SIG-M5 (cell line): ENCODE measurements around the gene TBCD.

Source experiments
- DNase-seq: peaks from one replicate; lab custom pipeline; 2025; lab: John Stamatoyannopoulos, UW

Gene TBCD

DNA sequence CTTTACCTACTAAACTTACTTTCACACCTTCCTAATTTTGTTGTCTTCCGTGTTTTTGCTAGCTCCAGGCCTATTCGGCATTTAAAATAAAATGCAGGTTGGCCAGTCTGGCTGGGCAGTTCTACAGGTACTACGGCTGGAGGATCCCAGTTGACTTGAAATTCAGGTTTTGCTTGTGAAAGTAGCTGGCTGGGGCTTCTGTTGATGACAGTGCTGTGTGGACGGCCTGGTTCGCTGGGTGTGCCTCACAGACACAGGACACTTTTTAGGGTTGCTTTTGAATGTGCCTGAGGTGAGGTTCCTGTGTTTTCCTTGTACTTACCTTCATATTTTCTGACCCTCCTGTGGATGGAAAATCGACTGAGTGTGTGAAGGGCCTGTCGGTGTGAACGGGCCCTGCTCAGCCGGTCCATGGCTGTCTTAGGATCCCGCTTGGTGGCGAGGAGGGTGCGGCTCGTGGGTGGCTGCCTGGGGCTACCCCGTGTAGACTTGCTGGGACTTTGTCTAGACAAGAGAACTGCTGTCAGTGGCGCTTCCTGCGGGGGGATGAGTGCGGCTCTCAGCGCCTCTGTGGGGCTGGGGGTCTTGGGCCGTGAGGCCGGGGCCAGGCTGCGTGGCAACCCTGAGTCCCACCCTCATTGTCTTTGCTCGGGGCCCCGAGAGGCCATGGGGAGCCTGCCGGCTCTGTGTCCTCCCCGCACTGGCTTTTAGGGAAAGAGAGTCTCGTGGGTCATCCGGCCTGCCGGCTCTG, 106.7 kb downstream of the TBCD start:
- no peak for DNase-seq

DNA sequence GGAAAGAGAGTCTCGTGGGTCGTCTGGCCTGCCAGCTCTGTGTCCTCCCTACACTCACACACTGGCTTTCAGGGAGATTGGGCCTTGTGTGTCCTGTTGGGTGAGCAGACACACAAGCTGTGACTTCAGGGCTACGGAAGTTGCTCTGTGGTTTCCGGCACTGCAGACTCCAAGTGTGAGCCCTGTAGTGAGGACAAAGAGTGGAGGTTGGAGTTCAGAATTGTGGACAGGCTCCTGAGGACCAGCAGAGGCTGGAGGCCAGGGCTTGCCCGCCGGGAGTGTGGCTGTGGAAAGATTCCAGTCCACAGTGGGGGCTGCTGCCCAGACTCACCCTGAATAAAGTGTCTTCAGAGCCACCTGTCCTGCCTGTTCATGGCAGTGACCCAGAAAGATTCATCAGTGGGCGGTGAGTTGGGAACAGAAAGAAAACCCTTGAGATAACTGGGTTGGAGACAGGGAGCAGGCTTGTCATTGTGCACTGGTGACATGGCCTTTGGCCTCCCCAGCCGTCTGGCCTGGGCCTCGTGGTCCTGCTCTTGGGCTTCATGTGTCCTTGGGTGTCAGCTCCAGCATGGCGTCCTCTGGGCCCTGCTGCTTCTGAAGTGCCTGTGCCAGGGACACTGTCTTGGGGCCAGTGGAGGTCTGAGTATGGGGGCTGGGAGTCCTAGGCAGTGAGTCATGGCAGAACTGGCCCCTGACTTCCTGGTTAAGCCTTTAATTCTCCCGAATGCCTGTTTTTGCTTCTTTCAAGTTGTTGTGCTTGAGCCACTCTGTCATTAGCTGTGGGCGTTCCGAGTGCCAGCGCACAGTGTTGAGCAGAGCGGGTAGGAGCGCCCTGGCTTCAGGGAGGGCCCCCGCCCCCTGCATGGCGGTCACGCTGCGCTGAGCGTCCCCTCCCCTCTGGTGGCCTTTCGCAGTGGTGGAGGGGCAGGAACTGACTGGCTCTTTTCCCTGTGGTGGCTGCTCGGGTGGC, 107.9 kb downstream of the TBCD start:
- no peak for DNase-seq

DNA sequence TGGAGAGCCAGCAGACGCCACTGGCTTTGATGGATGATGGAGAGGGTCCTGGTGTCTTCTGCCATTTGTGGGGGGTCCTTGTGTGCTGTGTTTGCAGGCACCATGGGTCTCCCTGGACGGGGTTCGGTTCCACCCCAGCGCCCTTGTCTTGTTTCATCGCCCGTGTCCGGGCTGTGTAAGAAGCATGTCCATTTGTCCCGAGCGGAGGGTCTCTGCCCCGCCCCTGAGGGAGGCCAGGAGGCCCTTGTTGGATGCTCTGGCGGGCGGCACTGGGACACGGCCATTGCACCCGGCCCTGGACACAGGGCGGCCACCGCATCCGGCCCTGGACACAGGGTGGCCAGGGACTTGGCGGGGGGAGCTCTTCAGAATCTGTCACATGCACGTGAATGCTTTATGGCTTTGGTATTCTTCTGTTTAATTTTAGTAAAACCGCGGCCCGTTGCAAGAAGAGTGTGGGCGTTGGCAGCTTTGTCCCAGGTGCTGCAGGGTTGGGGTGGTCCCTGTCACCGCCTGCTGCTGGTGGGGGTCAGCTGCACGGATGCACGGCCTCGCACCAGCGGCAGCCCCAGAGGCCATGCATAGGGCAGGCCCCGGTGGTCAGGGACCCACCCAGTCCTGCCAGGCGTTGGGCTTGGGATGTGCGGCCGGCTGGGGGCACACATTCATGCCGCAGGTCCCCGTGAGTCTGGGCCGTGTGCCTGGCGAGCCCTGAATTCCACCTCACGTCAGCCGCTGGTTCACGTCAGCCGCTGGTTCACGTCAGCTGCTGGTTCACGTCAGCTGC, 108.9 kb downstream of the TBCD start:
- no peak for DNase-seq

DNA sequence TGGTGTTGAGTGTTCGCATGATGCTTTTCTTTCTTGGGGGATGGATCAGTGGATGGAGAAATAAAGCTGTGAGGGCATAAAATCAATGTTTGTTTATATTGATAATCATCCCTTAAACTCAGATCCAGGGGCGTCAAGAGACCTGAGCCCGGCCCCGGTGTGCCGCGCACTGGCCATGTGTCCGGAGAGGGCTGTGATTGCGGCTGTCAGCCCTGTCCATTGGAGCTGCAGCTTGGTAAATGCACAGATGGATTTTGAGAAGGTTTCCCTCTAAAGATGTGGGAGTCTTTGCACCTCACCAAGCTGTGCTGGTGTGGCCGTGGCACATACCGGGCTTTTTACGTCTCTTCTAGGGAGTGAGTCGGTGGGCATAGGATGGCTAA, 109.5 kb downstream of the TBCD start:
- no peak for DNase-seq

DNA sequence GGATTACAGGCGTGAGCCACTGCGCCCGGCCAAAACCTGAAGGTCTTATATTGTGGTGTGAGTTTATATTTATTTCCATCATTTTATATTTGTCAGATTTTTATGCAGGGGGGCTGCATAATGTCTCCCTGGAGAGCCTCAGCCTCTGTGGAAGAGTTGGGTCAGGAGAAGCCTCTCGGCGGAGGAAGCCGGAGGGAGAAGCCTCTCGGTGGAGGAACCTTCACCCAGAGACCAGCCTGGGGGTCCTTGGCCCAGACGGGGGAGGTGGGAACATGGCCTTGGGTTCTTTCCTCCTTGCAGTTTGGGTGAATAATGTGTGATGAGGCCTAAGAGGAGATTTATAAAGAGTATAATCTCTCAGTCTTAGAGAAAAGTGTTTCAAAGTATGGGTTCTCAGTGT, 110.3 kb downstream of the TBCD start:
- no peak for DNase-seq

DNA sequence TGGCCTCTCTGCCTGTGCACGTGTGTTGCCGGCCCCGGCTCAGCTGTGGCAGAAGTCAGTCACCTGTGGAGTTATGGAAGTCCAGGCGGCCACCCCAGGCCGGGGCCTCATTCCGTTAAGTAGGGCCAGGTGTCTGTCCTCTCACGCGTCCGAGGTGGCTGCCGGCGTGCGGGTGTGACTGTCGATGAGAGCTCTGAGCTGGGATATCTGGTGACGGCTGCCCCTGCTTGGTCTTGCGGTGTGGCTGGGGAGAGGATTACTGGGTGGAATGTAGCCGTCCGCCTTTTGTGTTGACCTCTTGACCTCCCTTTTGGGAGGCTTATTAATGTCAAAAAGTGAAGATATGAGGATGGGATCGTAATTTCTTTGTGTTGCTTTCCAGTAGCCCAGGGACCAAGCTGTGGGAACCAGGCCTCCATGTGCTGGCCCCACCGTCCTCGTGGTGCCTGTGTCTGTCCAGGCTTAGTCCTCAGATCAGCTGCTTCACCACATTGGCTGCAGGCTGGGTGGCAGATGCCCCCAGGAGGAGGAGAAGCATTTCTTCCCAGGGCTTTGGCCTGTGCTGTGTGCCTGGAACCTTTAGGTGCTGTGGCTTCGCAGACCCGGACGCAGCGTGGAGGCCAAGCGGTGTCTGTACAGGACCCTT, 111.0 kb downstream of the TBCD start:
- no peak for DNase-seq

DNA sequence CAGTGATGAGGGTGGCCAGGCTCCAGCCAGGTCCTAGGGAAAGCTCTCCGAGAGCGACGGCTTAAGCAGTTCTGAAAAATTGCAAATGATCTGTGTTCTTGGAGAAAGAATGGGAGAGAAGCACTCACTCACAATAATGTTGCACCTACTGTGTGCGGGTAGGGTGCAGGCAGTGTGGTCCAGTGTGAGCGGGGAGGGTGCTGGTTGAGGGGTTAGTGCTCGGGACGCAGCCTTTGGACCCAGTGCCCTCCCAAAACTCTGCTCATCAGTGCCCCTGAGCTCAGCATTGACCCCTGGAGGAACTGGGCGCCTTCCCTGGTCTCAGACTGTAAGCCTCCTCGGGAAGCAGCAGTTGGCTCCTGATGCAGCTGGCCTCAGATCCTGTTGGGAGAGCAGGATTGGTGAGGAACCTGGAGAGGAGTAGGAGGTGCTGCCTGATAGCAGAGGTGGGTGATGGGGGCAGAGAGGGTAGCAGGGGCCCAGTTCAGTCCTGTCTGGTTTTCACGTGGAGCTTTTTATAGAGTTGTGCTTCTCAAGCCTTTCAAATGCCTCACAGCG, 111.6 kb downstream of the TBCD start:
- no peak for DNase-seq

DNA sequence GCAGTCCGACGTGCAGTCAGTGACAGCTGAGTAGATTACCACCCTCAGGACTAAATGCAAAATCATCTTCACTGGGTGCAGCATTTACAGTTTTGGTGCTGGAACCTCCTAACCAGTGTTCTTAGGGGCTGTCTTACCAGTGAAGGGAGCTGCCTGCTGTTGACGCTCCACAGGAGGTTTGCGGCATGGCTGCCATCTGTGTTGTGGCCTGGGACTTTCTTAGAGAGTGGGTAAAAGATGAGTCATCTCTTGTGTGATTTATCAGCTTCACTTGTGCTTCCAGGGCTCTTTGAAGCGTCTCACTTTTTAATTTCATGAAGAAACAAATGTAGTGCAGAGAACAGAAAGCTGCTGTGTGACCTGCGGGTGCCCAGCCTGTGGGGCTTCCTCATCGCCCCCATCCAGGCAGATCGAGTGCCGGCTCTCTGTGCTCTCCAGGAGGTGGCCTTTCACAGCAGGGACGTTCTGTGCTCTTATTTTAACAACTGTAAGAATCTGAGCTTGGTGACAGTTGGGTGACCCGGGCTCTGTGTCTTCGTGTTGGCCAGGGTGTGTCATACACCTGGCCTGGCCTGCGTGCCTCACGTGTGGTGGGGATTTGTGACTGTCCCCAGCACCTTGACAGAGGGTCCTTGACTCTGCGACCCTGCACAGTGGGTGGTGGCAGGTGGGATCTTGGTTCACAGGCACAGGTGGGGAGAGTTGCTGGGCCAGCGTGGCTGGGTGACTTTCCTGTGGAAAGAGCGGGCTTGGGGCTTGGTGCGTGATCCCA, 112.3 kb downstream of the TBCD start:
- peak; percentile 54 for DNase-seq

DNA sequence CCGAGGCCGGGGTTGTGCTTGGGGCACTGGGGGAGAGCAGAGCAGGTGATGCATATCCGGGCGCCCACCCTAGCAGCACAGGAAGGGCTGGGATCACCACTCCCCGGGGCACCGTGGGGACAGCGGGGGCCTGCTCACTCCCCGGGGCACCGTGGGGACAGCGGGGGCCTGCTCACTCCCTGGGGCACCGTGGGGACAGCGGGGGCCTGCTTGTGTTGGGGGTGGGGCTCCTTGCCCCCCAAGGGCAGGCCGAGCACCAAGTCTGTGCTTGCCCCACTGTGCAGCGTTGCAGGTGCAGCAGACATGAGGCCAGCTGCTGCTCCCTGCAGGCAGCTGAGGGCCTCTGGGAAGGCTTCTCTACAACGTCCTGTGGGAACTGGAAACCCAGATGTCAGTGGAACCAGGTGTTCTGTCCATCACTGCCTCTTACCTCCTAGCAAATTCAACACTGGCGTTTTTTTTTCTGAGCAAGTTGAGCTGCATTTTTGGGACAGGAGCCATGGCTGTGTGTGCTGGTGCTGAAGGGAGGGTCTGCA, 112.9 kb downstream of the TBCD start:
- DNase-seq = no peak

DNA sequence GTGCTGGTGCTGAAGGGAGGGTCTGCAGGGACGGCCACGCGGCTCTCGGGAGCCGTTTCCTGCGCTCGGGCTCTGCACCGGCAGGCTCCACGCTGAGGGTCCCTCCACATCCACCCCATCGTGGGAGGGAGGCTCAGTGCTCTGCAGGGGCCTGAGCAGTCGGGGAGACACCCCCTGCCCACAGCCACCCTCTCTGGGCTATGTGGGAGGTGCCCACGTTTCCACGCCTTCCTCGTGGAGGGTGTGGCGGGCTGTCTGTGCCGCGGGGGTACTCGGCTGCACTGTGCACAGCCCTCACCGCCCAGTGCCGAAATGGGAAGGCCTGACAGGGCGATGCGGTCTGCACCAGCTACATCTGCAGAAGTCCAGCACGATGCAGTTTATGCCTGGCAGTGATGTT, 113.4 kb downstream of the TBCD start:
- no peak for DNase-seq

DNA sequence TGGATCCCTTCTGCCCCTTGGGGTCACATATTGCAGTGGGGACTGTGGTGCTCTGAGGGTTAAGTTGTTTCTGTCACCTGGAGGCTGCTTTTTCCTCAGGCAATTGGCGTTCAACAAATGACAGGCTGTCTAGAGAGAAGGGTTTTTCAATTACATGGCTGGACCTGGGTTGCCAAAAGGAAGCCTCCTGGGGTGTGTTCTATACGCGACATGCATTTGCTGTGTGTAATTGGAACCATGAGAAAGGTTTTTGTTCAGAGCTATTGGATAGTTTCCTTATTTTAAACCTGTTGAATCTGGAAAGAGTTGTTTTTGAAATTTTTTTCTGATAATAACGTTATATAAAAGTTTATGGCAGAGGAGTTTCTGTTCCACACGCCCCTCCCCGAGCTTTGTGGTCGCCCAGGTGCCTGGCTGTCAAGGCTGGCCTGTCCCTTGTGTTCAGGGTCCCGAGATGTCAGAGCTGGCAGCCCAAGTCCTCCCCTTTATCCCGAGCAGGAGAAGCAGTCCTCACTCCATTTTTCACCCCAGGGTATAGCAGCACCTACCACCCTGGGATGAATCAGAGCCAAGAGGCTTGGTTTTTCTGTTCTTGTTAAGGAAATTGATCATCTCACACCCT, 114.0 kb downstream of the TBCD start:
- DNase-seq = no peak

DNA sequence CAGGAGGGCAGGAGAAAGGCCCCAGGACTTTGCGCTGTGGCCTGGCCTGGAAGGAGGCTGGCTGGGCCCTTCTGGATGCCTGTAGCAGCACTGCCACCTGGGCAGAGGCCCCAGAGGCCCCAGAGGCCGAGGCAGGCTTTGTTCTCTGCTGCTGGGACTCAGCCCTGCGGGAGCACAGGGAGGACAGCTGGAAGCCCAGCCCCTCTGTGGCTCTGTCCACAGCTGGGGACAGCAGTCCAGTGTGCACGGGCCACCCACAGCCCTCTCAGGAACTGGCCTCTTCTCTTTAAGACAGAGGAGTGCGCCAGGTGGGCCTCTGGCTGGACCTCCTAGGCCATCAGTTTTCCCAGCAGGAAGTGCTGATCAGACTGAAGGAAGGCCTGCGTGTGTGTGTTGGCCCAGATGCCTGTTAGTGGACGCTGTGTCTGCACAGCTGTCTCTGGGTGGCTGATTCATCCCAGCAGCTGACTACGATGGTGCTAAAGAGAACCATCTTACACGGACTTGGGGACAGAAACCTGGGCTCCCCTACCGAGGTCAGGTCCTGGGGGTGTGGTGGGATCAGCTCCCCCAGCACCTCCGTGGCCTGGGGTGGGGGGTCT, 114.8 kb downstream of the TBCD start:
- no peak for DNase-seq

DNA sequence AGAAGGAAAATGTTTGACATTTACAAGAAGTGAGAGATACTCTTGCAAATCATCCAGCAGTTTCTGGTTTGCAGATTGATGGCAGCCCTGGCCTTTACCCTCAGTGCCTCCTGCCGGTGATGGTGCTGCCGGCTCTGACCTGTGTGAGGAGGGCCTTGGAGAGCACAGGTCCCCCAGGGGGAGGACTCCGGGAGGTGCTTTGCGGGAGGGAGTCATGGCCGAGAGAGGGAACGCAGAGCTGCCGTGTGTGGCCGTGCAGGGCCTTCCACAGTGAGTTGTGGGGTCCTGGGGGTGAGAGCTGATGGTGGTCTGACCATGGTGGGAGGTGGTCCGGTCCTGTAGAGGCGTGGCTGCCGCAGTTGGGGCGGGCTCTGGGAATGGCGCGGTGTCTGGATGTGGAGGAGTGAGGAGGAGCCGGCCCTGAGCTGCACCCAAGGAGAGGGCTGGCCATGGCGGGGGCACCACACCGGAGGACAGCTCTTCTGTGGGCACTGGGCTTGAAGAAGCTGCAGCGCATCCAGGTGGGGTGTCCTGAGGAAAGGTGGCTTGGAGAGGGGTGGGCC, 116.0 kb downstream of the TBCD start:
- DNase-seq = no peak

DNA sequence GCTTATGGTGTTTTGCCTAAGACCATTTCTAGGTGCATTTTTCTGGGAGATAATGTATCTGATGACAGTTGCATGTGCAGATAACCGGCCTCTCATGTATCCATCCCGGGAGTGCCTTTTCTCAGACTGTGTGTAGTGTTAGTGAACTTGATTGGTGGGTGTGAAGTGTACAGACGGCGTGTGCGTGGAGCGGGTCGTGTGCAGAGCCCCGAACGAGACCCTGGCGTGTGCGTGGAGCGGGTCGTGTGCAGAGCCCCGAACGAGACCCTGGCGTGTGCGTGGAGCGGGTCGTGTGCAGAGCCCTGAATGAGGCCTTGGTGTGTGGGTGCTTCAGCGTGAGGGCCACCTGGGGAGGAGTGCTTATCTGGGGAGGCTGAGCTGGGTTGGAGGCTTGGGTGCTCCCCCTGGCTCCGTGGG, 116.9 kb downstream of the TBCD start:
- no peak for DNase-seq

DNA sequence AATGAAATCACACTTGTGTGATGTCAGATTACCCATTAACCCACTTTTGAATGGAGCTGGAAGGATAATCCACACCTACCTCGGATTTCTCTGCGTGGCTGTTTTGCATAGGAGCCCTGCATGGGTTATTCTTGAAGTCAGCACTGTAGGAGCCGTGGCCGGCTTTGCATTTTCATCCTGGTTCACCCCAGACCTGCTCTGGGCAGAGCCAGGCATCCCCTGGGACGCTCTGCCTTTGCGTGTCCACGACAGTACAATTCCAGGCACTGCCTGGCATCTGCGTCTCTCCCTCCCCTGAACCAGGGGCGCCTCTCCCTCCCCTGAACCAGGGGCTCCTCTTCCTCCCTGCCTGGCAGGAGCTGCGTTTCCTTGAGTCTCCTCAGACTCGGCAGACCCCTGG, 117.7 kb downstream of the TBCD start:
- no peak for DNase-seq

DNA sequence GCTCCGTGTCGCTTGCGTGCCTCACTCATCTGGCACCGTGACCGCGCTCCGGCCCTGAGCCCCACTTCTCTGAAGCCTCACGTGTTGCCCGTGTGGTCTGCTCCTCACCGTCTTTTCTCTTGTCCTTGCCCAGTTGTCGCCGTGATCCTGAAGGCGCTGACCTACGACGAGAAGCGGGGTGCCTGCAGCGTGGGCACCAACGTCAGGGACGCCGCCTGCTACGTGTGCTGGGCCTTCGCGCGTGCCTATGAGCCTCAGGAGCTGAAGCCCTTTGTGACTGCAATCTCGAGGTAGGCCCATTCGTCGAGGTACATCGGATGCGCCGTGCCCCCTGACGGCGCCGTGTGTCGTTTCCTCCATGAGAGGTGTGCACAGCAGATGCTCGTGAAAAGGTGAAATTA, 118.2 kb downstream of the TBCD start:
- DNase-seq = no peak

DNA sequence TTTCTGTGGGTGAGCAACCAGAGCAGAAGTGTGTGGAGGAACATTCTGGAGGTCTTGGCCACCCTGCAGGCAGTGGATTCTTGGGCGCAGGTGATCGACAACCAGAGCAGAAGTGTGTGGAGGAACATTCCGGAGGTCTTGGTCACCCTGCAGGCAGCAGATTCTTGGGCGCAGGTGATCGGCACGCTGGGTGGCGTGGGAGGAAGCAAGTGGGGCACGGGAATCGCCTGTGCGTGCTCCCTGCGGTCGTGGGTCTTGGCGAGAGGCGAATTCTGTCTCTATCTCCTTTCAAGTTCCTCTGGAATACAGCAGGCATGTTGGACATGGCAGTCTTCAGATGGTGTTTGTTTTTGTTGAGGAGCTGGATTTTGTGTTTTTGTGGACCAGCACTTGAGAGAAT, 118.7 kb downstream of the TBCD start:
- DNase-seq = no peak

DNA sequence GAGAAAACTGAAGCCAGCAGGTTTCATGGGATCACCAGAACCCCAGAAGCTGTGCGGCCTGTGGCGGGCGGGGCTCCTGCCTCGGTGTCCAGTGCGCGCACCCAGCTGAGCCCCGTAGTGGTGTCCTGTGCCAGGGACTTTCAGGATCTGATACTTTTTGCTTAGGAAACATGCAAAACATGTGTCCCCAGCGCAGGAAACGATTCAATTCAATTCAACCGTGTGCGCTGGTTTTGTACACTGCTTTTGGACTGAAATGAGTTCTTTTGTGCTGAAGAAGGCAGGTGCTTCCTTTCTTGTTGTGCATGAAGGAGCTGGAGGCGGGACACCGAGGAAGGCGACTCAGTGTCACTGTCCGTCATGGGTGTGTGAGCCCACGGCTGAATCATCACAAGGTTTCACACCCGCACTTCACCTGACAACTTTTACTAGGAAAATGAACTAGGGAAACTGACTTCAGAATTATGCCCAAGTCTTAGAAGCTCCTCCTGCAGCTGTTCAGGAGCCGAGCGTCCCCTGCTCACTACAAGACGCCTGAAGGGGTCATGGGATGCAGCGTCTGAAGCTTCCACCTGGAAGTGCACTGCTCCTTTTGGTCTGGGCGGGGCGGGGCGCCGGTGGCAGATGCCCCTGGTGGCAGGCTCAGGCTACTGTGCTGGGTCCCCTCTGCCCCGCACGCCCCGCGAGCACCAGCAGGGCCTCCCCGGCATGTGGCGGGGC, 119.4 kb downstream of the TBCD start:
- no peak for DNase-seq
